ENCODE measurements around the gene ARHGDIA.

The ARHGDIA gene

GRCh38 chr17:81885869-81886548, 14.9 kb upstream of the ARHGDIA start:
- Histone ChIP-seq H3K4me1 (ENCODE audit: insufficient read depth, low read length) (peaks cover 8% of the 10 kb centered on the region), H3K9me3 (ENCODE audit: control insufficient read depth, insufficient read depth, low read length) (no peaks in the 10 kb centered on the region), H3K9ac (ENCODE audit: low read depth, low read length) (no peak overlapping the region), H3K36me3 (ENCODE audit: insufficient read depth, low read length) (peaks cover 45% of the 10 kb centered on the region)

- Histone ChIP-seq H3K36me3 (ENCODE audit: insufficient read depth, low read length) (peaks cover 46% of the 10 kb centered on the region), H3K4me1 (ENCODE audit: insufficient read depth, low read length) (peaks cover 8% of the 10 kb centered on the region), H3K9me3 (ENCODE audit: control insufficient read depth, insufficient read depth, low read length) (no peaks in the 10 kb centered on the region), H3K9ac (ENCODE audit: low read depth, low read length) (no peak overlapping the region)
Observed at GRCh38 chr17:81885454-81885853, 14.3 kb upstream of the ARHGDIA start.

GRCh38 chr17:81884968-81885367, 13.8 kb upstream of the ARHGDIA start:
- H3K9me3 ChIP-seq (ENCODE audit: control insufficient read depth, insufficient read depth, low read length): no peaks in the 10 kb centered on the region
- peaks cover 41% of the 10 kb centered on the region for H3K36me3 ChIP-seq (ENCODE audit: insufficient read depth, low read length)
- peaks cover 3% of the 10 kb centered on the region for H3K4me1 ChIP-seq (ENCODE audit: insufficient read depth, low read length)
- H3K9ac ChIP-seq (ENCODE audit: low read depth, low read length): no peak overlapping the region

- H3K4me1 ChIP-seq (ENCODE audit: insufficient read depth, low read length): no peaks in the 10 kb centered on the region
- no peaks in the 10 kb centered on the region for H3K9me3 ChIP-seq (ENCODE audit: control insufficient read depth, insufficient read depth, low read length)
- peaks cover 37% of the 10 kb centered on the region for H3K36me3 ChIP-seq (ENCODE audit: insufficient read depth, low read length)
- no peak overlapping the region for H3K9ac ChIP-seq (ENCODE audit: low read depth, low read length)
Observed at GRCh38 chr17:81884520-81884919, 13.4 kb upstream of the ARHGDIA start.

GRCh38 chr17:81879121-81879520, 8.0 kb upstream of the ARHGDIA start:
- Histone ChIP-seq H3K4me1 (ENCODE audit: insufficient read depth, low read length) (no peaks in the 10 kb centered on the region), H3K9ac (ENCODE audit: low read depth, low read length) (no peak overlapping the region), H3K9me3 (ENCODE audit: control insufficient read depth, insufficient read depth, low read length) (no peaks in the 10 kb centered on the region), H3K36me3 (ENCODE audit: insufficient read depth, low read length) (peaks cover 10% of the 10 kb centered on the region)

- Histone ChIP-seq H3K9ac (ENCODE audit: low read depth, low read length) (no peak overlapping the region), H3K9me3 (ENCODE audit: control insufficient read depth, insufficient read depth, low read length) (no peaks in the 10 kb centered on the region), H3K4me1 (ENCODE audit: insufficient read depth, low read length) (no peaks in the 10 kb centered on the region), H3K36me3 (ENCODE audit: insufficient read depth, low read length) (peaks cover 8% of the 10 kb centered on the region)
Observed at GRCh38 chr17:81878294-81878693, 7.2 kb upstream of the ARHGDIA start.

GRCh38 chr17:81877569-81877968, 6.4 kb upstream of the ARHGDIA start:
- no peak overlapping the region for H3K9ac ChIP-seq (ENCODE audit: low read depth, low read length)
- peaks cover 7% of the 10 kb centered on the region for H3K36me3 ChIP-seq (ENCODE audit: insufficient read depth, low read length)
- H3K4me1 ChIP-seq (ENCODE audit: insufficient read depth, low read length): no peaks in the 10 kb centered on the region
- H3K9me3 ChIP-seq (ENCODE audit: control insufficient read depth, insufficient read depth, low read length): no peaks in the 10 kb centered on the region

- Histone ChIP-seq H3K9me3 (ENCODE audit: control insufficient read depth, insufficient read depth, low read length) (no peaks in the 10 kb centered on the region), H3K9ac (ENCODE audit: low read depth, low read length) (peak overlapping the region; percentile 92), H3K36me3 (ENCODE audit: insufficient read depth, low read length) (no peaks in the 10 kb centered on the region), H3K4me1 (ENCODE audit: insufficient read depth, low read length) (peaks cover 26% of the 10 kb centered on the region; the same call in 1 of the 2 replicates)
Observed at GRCh38 chr17:81871387-81872230, 472 bp upstream of the ARHGDIA start.

GRCh38 chr17:81870131-81870980, 781 bp downstream of the ARHGDIA start:
- H3K36me3 ChIP-seq (ENCODE audit: insufficient read depth, low read length): peaks cover 4% of the 10 kb centered on the region; the same call in 1 of the 2 replicates
- H3K4me1 ChIP-seq (ENCODE audit: insufficient read depth, low read length): peaks cover 29% of the 10 kb centered on the region; the same call in 1 of the 2 replicates

GRCh38 chr17:81869221-81870130, 1.7 kb downstream of the ARHGDIA start:
- peak overlapping the region; percentile 90 for H3K9ac ChIP-seq (ENCODE audit: low read depth, low read length)
- H3K4me1 ChIP-seq (ENCODE audit: insufficient read depth, low read length): peaks cover 29% of the 10 kb centered on the region; the same call in 1 of the 2 replicates
- H3K36me3 ChIP-seq (ENCODE audit: insufficient read depth, low read length): peaks cover 4% of the 10 kb centered on the region; the same call in 1 of the 2 replicates

More at GRCh38 chr17:81870131-81870980, 781 bp downstream of the ARHGDIA start:
- Histone ChIP-seq H3K9ac (ENCODE audit: low read depth, low read length) (peak overlapping the region; percentile 90), H3K9me3 (ENCODE audit: control insufficient read depth, insufficient read depth, low read length) (no peaks in the 10 kb centered on the region)

GRCh38 chr17:81868674-81869220, 2.4 kb downstream of the ARHGDIA start:
- H3K9me3 ChIP-seq (ENCODE audit: control insufficient read depth, insufficient read depth, low read length): no peaks in the 10 kb centered on the region
- peaks cover 29% of the 10 kb centered on the region; the same call in 1 of the 2 replicates for H3K4me1 ChIP-seq (ENCODE audit: insufficient read depth, low read length)
- peak overlapping the region; percentile 90 for H3K9ac ChIP-seq (ENCODE audit: low read depth, low read length)
- peaks cover 5% of the 10 kb centered on the region for H3K36me3 ChIP-seq (ENCODE audit: insufficient read depth, low read length)

More at GRCh38 chr17:81869221-81870130, 1.7 kb downstream of the ARHGDIA start:
- no peaks in the 10 kb centered on the region for H3K9me3 ChIP-seq (ENCODE audit: control insufficient read depth, insufficient read depth, low read length)

- H3K9me3 ChIP-seq (ENCODE audit: control insufficient read depth, insufficient read depth, low read length): no peaks in the 10 kb centered on the region
- no peak overlapping the region for H3K9ac ChIP-seq (ENCODE audit: low read depth, low read length)
- H3K36me3 ChIP-seq (ENCODE audit: insufficient read depth, low read length): peaks cover 11% of the 10 kb centered on the region
- H3K4me1 ChIP-seq (ENCODE audit: insufficient read depth, low read length): peaks cover 29% of the 10 kb centered on the region; the same call in 1 of the 2 replicates
Observed at GRCh38 chr17:81867991-81868673, 3.0 kb downstream of the ARHGDIA start.
